GM12878 (cell line): ENCODE results near the gene SLC39A11.

ENCODE experiments used
- BHLHE40 ChIP-seq, 2 experiments: fragments of 450-650 bp in 1 of 2; IDR thresholded peaks; 2 replicates each; pipeline ENCODE4 v1.6.1; 2011 to 2017; ENCODE audit warnings: low read depth in 2 of 2, borderline replicate concordance in 1 of 2, improper control_type of control experiment in 1 of 2, low read length in 1 of 2, mild to moderate bottlenecking in 1 of 2
- ESRRA ChIP-seq: IDR thresholded peaks from 2 replicates; pipeline ENCODE4 v1.6.1; 2012; ENCODE audit warnings: mild to moderate bottlenecking, low read length, improper control_type of control experiment
- HDAC2 ChIP-seq: fragments of 200-600 bp; sonication (generic); IDR thresholded peaks from 2 replicates; pipeline ENCODE4 v1.6.1; 2017
- MYC ChIP-seq: IDR thresholded peaks from 2 replicates; pipeline ENCODE4 v1.6.1; 2011; ENCODE audit warnings: mild to moderate bottlenecking, low read length, moderate library complexity, inconsistent platforms; ENCODE audit not compliant: insufficient read depth, insufficient replicate concordance, insufficient read length, severe bottlenecking
- POLR2A ChIP-seq: IDR thresholded peaks from 2 replicates; pipeline ENCODE4 v1.6.1; 2011; ENCODE audit warnings: low read depth, mild to moderate bottlenecking, low read length
- SP1 ChIP-seq: IDR thresholded peaks from one replicate; pipeline ENCODE4 v1.6.1; 2011; ENCODE audit warnings: low read depth, low read length
- ZNF274 ChIP-seq: IDR thresholded peaks from one replicate; pipeline ENCODE4 v1.8.0; 2011; ENCODE audit not compliant: insufficient read length, insufficient read depth
- TF ChIP-seq, protein P1 (sequence below): IDR thresholded peaks from 2 replicates; pipeline ENCODE4 v1.6.1; 2012; ENCODE audit warnings: low read length, inconsistent platforms
- TF ChIP-seq, protein P2 (sequence below): IDR thresholded peaks from 2 replicates; pipeline ENCODE4 v1.6.1; 2012; ENCODE audit warnings: low read depth, low read length, improper control_type of control experiment

- TF ChIP-seq, protein P1, sequence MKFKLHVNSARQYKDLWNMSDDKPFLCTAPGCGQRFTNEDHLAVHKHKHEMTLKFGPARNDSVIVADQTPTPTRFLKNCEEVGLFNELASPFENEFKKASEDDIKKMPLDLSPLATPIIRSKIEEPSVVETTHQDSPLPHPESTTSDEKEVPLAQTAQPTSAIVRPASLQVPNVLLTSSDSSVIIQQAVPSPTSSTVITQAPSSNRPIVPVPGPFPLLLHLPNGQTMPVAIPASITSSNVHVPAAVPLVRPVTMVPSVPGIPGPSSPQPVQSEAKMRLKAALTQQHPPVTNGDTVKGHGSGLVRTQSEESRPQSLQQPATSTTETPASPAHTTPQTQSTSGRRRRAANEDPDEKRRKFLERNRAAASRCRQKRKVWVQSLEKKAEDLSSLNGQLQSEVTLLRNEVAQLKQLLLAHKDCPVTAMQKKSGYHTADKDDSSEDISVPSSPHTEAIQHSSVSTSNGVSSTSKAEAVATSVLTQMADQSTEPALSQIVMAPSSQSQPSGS: no peak
- no peak for TF ChIP-seq BHLHE40 (IDR thresholded peaks at IDR 0.05; ENCODE audit: borderline replicate concordance in 1 of 2, low read depth in 2 of 2, low read length in 1 of 2)
- no peak for TF ChIP-seq ZNF274
- no peak for TF ChIP-seq MYC
- TF ChIP-seq HDAC2: no peak
- no peak for TF ChIP-seq ESRRA
- no peak for TF ChIP-seq SP1
- no peak for TF ChIP-seq POLR2A
- TF ChIP-seq, protein P2, sequence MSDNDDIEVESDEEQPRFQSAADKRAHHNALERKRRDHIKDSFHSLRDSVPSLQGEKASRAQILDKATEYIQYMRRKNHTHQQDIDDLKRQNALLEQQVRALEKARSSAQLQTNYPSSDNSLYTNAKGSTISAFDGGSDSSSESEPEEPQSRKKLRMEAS: no peak
Measured at GRCh38 chr17:73005360-73005759, 87.1 kb downstream of the SLC39A11 start.
